Raji (cell line): ENCODE results near the gene MIPOL1.

Experiments used
- POLR2A ChIP-seq: IDR thresholded peaks from 2 replicates; pipeline ENCODE4 v1.6.1; 2011; ENCODE audit warnings: low read depth, low read length, control low read depth; ENCODE audit not compliant: insufficient read depth

The MIPOL1 gene

DNA sequence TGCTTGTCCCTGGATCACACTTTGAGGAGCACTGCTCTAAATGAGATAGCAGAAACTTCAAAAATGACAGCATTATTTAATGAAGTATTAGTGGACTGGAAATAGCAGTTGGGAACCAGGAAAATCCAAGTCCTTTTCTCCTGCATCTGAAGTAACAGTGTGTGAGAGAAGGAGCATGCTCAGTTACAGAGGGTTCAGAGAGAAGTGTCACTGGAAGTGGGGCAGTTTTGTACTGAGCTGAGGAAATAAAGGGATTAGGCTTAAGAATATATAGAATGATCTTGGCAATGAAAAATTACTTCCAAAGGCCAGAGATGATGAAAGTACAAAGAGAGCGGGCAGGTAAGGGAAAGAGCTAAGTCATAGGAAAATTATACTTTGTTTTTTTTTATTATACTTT lies 130.9 kb downstream of the MIPOL1 start:
- no peak for TF ChIP-seq POLR2A

DNA sequence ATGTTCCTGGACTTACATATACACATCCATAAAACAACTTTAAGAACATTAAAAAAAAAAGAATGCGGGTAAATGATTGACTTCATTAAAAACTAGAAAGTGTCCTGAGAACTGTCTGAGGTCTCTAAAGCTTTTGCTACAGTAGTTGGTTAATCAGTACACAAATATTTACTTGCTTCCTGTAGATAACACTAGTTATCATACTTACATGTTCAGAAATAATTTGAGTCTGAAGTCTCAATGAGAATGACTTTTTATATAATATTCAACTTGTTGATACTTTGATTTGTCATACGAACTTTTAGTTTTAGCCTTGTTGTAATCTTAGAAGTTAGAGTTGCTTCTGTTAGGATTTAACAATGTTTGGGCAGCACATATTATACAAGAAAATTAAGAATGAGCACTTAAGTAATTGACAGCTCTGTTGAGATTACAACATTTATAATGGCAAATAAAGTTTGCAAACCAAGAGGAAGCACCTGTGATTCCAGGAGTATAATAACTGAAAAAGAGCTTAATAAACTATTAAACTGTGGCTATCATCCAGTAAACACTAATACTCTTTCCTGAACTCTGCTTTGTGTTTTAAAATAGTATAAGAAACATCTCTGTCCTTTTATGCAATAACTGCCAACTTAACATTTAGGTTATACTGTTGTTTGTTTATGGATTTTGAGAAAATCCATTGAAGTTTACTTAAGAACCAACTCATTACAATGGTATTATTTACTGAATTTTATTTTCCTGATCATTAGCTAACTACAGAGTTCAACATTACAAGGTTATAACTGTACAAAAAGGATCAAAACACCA lies 131.7 kb downstream of the MIPOL1 start:
- no peak for TF ChIP-seq POLR2A

DNA sequence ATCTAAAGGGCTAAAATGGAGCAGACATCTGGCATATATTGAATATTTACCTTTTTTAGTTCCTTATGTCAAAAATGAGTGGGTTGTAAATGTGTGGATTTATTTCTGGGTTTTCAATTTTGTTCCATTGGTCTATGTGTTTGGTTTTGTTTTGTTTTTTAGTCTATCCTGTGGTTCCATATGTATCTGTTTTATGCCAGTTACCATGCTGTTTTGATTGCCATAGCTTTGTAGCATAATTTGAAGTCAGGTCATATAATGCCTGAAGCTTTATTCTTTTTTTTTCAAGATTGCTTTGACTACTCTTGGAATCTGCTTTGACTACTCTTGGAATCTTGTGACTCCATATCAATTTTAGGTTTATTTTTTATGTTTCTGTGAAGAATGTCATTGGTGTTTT lies 133.2 kb downstream of the MIPOL1 start:
- no peak for TF ChIP-seq POLR2A

GRCh38 chr14:37340353-37340752 lies 142.6 kb downstream of the MIPOL1 start:
- no peak for TF ChIP-seq POLR2A

GRCh38 chr14:37343307-37344094 lies 145.8 kb downstream of the MIPOL1 start:
- TF ChIP-seq POLR2A = no peak

DNA sequence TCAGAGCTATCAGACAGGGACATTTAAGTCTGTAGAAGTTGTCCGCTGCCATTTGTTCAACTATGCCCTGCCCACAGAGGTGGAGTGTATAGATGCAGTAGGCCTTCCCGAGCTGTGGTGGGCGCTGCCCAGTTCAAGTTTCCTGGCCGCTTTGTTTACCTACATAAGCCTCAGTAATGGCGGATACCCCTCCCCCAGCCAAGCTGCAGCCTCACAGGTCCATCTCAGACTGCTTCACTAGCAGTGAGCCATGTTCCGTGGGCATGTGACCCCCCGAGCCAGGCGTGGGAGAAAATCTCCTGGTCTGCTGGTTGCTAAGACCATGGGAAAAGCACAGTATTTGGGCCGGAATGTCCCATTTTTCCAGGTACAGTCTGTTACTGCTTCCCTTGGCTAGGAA lies 165.9 kb downstream of the MIPOL1 start:
- no peak for TF ChIP-seq POLR2A

DNA sequence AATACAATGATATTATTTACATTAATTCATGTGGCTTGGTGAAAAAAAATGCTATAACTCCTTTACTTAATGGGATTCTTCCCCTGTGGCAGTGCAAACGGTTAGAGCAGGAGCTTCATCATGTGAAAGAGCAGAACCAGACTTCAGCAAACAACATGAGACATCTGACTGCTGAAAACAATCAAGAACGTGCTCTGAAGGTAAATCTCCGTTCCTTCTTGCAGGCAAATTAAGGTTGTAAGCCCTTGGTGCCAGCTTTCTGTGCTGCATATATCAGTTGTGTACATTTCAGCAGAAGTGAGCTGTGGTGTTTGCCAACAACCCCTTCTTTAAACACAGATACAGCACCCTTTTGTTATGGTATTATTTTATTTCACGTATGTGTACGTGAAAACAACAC lies 171.7 kb downstream of the MIPOL1 start:
- TF ChIP-seq POLR2A = no peak

DNA sequence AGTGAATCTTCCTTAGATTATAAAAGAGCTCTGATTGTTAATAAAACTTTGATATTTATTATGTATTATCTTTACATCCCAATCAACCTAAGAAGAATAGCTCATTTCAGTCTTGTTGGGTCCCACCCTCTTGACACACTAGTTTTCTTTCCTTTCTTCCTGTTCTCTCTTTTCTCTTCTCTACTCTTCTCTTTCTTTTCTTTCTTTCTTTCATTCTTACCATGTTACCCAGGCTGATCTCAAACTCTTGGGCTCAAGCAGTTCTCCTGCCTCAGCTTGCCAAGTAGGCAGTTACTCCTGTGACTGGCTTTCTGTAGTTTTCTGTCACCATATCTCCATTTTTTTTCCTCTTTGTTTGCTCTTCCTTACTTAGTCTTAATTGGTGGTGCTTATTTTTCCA lies 177.8 kb downstream of the MIPOL1 start:
- no peak for TF ChIP-seq POLR2A

DNA sequence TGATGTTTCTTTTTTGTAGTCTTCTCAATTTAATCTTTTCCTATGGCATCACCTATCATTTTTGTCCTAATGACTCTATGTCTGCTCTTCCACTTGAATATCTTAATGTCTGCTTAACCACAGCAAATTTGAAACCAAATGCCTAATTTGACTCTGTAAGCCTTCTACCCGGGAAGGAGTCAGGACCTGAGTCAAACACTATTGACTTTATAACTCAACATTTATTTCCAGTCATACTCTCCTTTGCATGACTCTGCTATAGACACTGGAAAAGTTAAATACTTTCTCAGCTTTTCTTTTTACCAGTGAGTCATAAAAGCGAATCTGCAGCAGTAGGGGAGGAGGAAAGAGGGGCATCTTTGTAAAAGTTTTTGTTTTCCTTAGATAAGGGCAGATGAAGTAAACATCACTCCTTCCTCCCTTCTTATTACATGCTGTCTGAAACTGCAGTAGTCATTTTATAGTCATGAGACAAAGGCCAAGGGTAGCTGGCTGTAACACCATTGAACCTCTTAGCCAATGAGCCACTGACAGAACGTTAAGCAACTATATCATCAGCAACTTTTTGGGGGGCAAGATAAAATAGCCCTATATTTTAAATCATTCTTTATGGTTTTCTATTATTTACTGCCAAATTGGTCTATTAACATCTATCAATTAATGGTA lies 179.3 kb downstream of the MIPOL1 start:
- TF ChIP-seq POLR2A = no peak

- no peak for TF ChIP-seq POLR2A
Measured at GRCh38 chr14:37384870-37385596, 187.3 kb downstream of the MIPOL1 start.

- no peak for TF ChIP-seq POLR2A
Measured at GRCh38 chr14:37397941-37398215, 200.1 kb downstream of the MIPOL1 start.

- TF ChIP-seq POLR2A = no peak
Measured at GRCh38 chr14:37399517-37399916, 201.8 kb downstream of the MIPOL1 start.

- no peak for TF ChIP-seq POLR2A
Measured at GRCh38 chr14:37401093-37401492, 203.4 kb downstream of the MIPOL1 start.

DNA sequence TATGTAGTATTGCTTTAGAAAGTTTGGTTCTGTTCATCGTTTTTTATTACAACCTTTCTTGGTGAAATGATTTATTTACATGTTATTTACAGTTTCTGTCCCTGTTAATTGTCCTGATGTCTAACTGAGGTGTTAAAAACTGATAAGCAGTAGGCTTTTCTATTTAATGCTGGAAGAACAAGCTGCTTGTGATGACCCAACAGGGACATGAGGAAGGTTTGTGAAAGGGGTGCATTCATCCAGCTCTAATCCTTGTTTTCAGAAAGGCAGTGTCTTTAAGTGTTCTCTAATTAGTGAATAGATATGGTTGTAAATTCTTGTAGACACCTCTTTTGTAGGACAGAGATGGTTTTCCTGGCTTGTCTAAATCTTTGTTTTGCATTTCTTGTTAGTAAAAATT lies 205.9 kb downstream of the MIPOL1 start:
- no peak for TF ChIP-seq POLR2A

GRCh38 chr14:37406095-37406494 lies 208.4 kb downstream of the MIPOL1 start:
- no peak for TF ChIP-seq POLR2A
